Astrocyte (in vitro differentiated cells and primary cell): ENCODE measurements around the gene RASGRF2.

Source experiments
- EZH2 ChIP-seq: IDR thresholded peaks from 2 replicates; pipeline ENCODE4 v1.6.1; 2012; ENCODE audit warnings: mild to moderate bottlenecking, low read length, inconsistent platforms; ENCODE audit not compliant: insufficient read depth
- TF ChIP-seq, protein P1 (sequence below): IDR thresholded peaks from 2 replicates; pipeline ENCODE4 v1.5.1; 2011; ENCODE audit warnings: low read depth, mild to moderate bottlenecking, inconsistent platforms, low read length, moderate library complexity; ENCODE audit not compliant: insufficient read depth

DNA sequence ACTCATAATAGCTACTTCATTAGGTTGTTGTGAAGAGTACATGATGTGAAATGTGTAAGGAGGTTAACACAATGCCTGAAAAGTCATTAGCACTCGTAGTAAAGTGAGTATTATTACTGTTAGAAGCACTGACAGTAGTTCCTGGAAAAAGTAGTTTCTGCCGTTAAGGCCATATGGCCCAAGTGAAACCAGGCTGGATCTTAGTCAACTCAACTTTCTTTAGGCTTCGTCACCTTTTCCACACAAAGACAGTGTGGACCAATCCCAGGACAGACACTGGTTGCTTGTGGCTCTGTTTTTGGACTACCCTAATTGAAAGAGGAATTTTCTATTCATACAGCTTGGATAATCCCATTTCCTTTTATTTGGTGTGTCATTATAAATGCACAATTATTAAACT is 243.6 kb downstream of the RASGRF2 start:
- TF ChIP-seq, protein P1, sequence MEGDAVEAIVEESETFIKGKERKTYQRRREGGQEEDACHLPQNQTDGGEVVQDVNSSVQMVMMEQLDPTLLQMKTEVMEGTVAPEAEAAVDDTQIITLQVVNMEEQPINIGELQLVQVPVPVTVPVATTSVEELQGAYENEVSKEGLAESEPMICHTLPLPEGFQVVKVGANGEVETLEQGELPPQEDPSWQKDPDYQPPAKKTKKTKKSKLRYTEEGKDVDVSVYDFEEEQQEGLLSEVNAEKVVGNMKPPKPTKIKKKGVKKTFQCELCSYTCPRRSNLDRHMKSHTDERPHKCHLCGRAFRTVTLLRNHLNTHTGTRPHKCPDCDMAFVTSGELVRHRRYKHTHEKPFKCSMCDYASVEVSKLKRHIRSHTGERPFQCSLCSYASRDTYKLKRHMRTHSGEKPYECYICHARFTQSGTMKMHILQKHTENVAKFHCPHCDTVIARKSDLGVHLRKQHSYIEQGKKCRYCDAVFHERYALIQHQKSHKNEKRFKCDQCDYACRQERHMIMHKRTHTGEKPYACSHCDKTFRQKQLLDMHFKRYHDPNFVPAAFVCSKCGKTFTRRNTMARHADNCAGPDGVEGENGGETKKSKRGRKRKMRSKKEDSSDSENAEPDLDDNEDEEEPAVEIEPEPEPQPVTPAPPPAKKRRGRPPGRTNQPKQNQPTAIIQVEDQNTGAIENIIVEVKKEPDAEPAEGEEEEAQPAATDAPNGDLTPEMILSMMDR = no peak
- no peak for TF ChIP-seq EZH2
